Measurements from ENCODE around the gene TUG1. TPM values are rescaled to one million over a fixed set of nuclear protein-coding genes. Genes with fewer than 3 reads are reported as not detected.

The TUG1 gene
- polyA plus RNA-seq (2012; ENCODE audit: insufficient read depth, insufficient read length, low read depth), result 117 TPM

DNA sequence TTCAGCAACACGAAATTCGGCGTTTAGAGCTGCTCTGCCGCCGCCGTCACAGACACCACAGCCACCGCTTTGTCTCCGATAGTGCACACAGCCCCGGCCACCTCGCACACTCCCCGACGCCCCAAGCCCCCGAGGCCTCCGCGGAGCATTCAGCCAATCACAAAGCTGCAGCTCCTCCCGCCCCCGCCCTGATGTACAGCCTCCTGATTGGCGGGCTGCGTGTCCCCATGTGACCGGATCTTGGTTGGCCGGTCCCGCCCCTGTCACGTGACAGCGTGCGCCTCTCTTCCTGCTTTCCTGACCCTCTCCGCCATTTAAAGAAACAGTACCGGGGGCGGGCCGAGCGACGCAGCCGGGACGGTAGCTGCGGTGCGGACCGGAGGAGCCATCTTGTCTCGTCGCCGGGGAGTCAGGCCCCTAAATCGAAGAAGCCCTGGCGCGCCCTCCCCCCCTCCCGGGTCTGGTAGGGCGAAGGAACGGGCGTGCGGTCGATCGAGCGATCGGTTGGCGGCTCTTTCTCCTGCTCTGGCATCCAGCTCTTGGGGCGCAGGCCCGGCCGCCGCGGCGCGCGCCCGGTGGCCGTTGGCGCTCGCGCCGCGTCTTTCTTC is at the start of gene TUG1:
Gene TUG1, plus strand, starts transcription at position 342 of the 608 bp plus-strand sequence.
- Histone ChIP-seq H3K9me3 (peaks cover 5% of the 10 kb centered on the region), H3K36me3 (peaks cover 69% of the 10 kb centered on the region), H3K4me3 (ENCODE audit: low read depth, low read length) (peak within 1 kb of the TSS; percentile 65), H3K27me3 (no peaks in the 10 kb centered on the region), H3K4me1 (0 out of 2 replicates have a peak, but pooled peaks cover 5% of the 10 kb centered on the region)
- DNase-seq, result peak; percentile 99
- TF ChIP-seq, protein P1, sequence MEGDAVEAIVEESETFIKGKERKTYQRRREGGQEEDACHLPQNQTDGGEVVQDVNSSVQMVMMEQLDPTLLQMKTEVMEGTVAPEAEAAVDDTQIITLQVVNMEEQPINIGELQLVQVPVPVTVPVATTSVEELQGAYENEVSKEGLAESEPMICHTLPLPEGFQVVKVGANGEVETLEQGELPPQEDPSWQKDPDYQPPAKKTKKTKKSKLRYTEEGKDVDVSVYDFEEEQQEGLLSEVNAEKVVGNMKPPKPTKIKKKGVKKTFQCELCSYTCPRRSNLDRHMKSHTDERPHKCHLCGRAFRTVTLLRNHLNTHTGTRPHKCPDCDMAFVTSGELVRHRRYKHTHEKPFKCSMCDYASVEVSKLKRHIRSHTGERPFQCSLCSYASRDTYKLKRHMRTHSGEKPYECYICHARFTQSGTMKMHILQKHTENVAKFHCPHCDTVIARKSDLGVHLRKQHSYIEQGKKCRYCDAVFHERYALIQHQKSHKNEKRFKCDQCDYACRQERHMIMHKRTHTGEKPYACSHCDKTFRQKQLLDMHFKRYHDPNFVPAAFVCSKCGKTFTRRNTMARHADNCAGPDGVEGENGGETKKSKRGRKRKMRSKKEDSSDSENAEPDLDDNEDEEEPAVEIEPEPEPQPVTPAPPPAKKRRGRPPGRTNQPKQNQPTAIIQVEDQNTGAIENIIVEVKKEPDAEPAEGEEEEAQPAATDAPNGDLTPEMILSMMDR (IDR thresholded peaks at IDR 0.05; ENCODE audit: low read depth, low read length), result no peak

DNA sequence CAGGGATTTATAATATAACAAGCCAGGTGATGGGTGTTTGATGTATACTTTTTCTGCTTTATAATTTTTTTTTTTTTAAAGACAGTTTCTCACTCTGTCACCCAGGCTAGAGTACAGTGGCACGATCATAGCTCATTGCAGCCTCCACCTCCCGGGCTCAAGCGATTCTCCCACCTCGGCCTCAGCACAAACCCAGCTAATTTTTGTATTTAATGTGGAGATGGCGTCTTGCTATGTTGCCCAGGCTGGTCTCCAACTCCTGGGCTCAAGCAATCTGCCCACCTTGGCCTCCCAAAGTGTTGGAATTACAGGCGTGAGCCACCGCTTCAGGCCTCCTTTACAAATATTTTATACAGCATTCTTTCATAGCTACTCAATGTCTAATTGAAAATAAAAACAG is 49.1 kb upstream of the TUG1 start:
- Histone ChIP-seq H3K4me3 (ENCODE audit: low read depth, low read length) (no peak overlapping the region), H3K9me3 (no peaks in the 10 kb centered on the region), H3K27me3 (peaks cover 8% of the 10 kb centered on the region), H3K36me3 (peaks cover 3% of the 10 kb centered on the region), H3K4me1 (no peaks in the 10 kb centered on the region; the same call in 1 of the 2 replicates)
- TF ChIP-seq, protein P1 (IDR thresholded peaks at IDR 0.05; ENCODE audit: low read depth, low read length), result no peak
- no peak for DNase-seq

DNA sequence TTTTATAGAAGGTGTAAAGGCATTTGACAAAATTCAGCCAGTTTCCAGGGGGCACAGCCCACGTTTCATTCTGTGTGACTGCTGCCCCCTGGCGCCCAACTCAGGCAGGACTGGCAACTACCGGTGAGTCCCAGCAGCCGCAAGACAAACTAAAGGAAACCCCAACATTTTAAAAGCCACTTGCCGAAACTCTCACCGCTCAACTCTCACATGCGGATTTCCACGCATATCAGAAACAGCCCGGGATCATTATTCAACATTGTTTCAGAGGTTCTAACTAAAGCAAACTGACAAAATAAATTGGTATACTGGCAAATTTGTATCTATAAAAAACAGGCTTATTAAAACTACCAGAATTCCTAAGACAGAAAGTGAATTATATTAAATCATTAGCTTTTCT is 48.7 kb upstream of the TUG1 start:
- peak; percentile 85 for DNase-seq
- TF ChIP-seq, protein P1 (IDR thresholded peaks at IDR 0.05; ENCODE audit: low read depth, low read length), result peak; percentile 93
- Histone ChIP-seq H3K27me3 (peaks cover 8% of the 10 kb centered on the region), H3K36me3 (peaks cover 3% of the 10 kb centered on the region), H3K4me3 (ENCODE audit: low read depth, low read length) (no peak overlapping the region), H3K4me1 (no peaks in the 10 kb centered on the region; the same call in 1 of the 2 replicates), H3K9me3 (no peaks in the 10 kb centered on the region)

DNA sequence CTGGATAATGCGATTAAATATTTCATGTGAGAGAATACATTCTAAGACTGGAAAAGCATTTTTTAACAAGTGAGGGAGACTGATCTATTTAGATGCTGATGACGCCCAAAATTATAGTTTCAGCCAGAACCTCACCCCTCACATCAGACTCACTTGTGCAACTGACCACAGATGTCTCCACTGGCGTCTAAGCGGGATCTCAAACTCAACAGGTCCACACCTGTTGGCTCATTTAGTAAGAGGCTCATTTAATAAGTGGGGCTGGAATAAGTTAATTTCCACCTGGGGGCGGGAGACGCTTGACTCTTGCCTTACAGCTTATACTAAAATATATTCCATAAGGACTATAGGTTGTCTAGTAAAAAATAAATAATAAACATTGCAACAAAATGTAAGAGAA is 48.0 kb upstream of the TUG1 start:
- no peak overlapping the region for H3K4me3 ChIP-seq (ENCODE audit: low read depth, low read length)
- TF ChIP-seq, protein P1 (IDR thresholded peaks at IDR 0.05; ENCODE audit: low read depth, low read length), result no peak
- no peak for DNase-seq
- peaks cover 8% of the 10 kb centered on the region for H3K27me3 ChIP-seq
- peaks cover 10% of the 10 kb centered on the region for H3K36me3 ChIP-seq
- no peaks in the 10 kb centered on the region; the same call in 1 of the 2 replicates for H3K4me1 ChIP-seq
- H3K9me3 ChIP-seq, result no peaks in the 10 kb centered on the region

DNA sequence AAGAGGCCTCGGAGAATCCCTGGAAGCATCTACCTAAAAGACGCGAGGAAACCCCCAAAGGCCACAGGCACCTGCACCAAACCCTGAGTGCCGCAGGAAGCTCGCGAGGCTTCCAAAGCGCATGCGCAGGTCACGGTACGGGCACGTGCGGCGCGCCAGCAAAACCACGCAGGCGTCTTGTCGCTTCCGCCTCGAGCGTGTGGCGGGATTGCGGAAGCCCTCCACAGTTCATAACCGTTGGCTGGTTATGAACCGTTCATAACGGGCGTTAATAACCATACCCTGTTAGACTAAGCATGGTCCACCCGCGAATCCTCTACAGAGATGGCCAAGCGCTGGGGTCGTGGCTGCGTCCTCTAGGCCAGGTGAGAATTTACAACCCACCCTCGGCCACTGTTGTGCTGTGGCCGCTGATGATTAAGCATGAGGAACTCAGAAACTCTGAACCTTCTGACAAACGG is 46.9 kb upstream of the TUG1 start:
- no peak for DNase-seq
- H3K36me3 ChIP-seq, result peaks cover 18% of the 10 kb centered on the region
- H3K4me3 ChIP-seq (ENCODE audit: low read depth, low read length), result no peak overlapping the region
- no peaks in the 10 kb centered on the region for H3K9me3 ChIP-seq
- peaks cover 8% of the 10 kb centered on the region for H3K27me3 ChIP-seq
- no peaks in the 10 kb centered on the region; the same call in 1 of the 2 replicates for H3K4me1 ChIP-seq
- TF ChIP-seq, protein P1 (IDR thresholded peaks at IDR 0.05; ENCODE audit: low read depth, low read length), result no peak
